ENCODE measurements around the gene SCRT2.

- TF ChIP-seq GATA2 (IDR thresholded peaks at IDR 0.05; ENCODE audit: low read depth, low read length) (no peak), GATA3 (IDR thresholded peaks at IDR 0.05; ENCODE audit: low read depth, low read length) (no peak)
Measured at GRCh38 chr20:650954-651353, 24.6 kb downstream of the SCRT2 start.

Measured in SH-SY5Y (cell line).